Parathyroid adenoma (tissue), 2 donors: ENCODE data around the gene TPT1.
"Not testable (repeated sequence)": the region's sequence is repeated elsewhere in the genome, so short reads cannot be mapped to it uniquely, and the experiment has no call there.

ENCODE experiments used
- H2AFZ ChIP-seq: fragments of 300-600 bp; sonication (generic); one replicate; pipeline ENCODE4 v1.7.0; 2017; ENCODE audit warnings: antibody characterized with exemption, mild to moderate bottlenecking
- H3K27ac ChIP-seq: fragments of 300-600 bp; sonication (generic); one replicate; pipeline ENCODE4 v1.7.0; 2017
- H3K27me3 ChIP-seq: fragments of 300-600 bp; sonication (generic); one replicate; pipeline ENCODE4 v1.7.0; 2017; ENCODE audit warnings: low read length; ENCODE audit not compliant: control insufficient read depth, insufficient read depth
- H3K36me3 ChIP-seq: fragments of 300-600 bp; sonication (generic); one replicate; pipeline ENCODE4 v1.7.0; 2017; ENCODE audit warnings: low read length; ENCODE audit not compliant: control insufficient read depth, insufficient read depth
- H3K4me1 ChIP-seq: fragments of 300-600 bp; sonication (generic); one replicate; pipeline ENCODE4 v1.7.0; 2017; ENCODE audit warnings: control low read depth
- H3K4me2 ChIP-seq: fragments of 300-600 bp; sonication (generic); one replicate; pipeline ENCODE4 v1.7.0; 2017; ENCODE audit warnings: low read length
- H3K4me3 ChIP-seq: fragments of 300-600 bp; sonication (generic); one replicate; pipeline ENCODE4 v1.7.0; 2017; ENCODE audit warnings: low read depth, low read length
- H3K79me2 ChIP-seq: fragments of 300-600 bp; sonication (generic); one replicate; pipeline ENCODE4 v1.7.0; 2017; ENCODE audit warnings: control low read depth
- H3K9ac ChIP-seq: fragments of 300-600 bp; sonication (generic); one replicate; pipeline ENCODE4 v1.7.0; 2017; ENCODE audit warnings: mild to moderate bottlenecking
- H3K9me3 ChIP-seq: fragments of 300-600 bp; sonication (generic); one replicate; pipeline ENCODE4 v1.7.0; 2017; ENCODE audit warnings: low read length; ENCODE audit not compliant: control insufficient read depth
- TF ChIP-seq, protein P1 (sequence below): fragments of 300-600 bp; sonication (generic); IDR thresholded peaks from one replicate; pipeline ENCODE4 v1.7.0; 2017; ENCODE audit warnings: antibody characterized with exemption, mild to moderate bottlenecking
- donor health status: primary hyperparathyroidism.

The TPT1 gene

DNA sequence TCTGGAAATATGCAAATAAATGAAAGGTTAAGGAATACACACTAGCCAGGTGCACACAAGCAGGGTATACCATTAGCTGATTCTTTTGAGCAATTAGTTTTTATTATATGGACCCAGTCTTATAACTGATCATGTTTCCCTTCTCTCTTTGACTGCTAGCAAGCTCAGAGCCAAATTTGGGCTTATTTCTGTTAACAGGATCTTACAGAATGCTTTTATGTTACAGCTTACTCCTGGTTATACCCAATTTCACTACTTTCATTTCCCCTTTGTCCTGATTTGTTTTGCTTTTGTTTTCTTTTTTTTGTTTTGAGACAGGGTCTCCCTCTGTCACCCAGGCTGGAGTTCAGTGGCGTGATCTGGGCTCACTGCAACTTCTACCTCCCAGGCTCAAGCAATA lies 12.9 kb upstream of the TPT1 start:
- Histone ChIP-seq H3K4me2 (no peak overlapping the region), H3K4me3 (no peak overlapping the region), H3K79me2 (no peaks in the 10 kb centered on the region), H3K4me1 (no peaks in the 10 kb centered on the region), H3K9ac (no peak overlapping the region), H3K36me3 (no peaks in the 10 kb centered on the region), H3K9me3 (no peaks in the 10 kb centered on the region), H3K27ac (no peak overlapping the region), H2AFZ (no peak overlapping the region), H3K27me3 (no peaks in the 10 kb centered on the region)
- TF ChIP-seq, protein P1, sequence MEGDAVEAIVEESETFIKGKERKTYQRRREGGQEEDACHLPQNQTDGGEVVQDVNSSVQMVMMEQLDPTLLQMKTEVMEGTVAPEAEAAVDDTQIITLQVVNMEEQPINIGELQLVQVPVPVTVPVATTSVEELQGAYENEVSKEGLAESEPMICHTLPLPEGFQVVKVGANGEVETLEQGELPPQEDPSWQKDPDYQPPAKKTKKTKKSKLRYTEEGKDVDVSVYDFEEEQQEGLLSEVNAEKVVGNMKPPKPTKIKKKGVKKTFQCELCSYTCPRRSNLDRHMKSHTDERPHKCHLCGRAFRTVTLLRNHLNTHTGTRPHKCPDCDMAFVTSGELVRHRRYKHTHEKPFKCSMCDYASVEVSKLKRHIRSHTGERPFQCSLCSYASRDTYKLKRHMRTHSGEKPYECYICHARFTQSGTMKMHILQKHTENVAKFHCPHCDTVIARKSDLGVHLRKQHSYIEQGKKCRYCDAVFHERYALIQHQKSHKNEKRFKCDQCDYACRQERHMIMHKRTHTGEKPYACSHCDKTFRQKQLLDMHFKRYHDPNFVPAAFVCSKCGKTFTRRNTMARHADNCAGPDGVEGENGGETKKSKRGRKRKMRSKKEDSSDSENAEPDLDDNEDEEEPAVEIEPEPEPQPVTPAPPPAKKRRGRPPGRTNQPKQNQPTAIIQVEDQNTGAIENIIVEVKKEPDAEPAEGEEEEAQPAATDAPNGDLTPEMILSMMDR: no peak

DNA sequence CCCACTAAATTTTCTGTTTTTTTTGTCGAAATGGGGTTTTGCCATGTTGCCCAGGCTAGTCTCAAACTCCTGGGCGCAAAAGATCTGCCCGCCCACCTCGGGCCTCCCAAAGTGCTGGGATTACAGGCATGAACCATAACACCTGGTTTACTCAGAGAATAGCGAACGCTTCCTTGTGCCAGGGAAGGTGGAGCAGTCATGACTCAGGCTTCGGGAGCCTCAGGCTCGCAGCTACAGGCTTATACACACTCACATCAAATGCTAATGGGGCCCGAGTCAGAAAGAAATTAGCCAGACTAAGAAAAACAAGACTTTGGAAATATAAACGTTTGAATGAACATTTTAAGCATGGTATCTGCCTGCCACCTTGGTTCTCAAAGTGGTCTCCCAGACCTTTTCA lies 11.0 kb upstream of the TPT1 start:
- Histone ChIP-seq H3K27me3 (no peaks in the 10 kb centered on the region), H3K4me3 (no peak overlapping the region), H3K4me1 (no peaks in the 10 kb centered on the region), H3K9me3 (no peaks in the 10 kb centered on the region), H3K4me2 (no peak overlapping the region), H3K27ac (no peak overlapping the region), H2AFZ (no peak overlapping the region), H3K9ac (no peak overlapping the region), H3K36me3 (no peaks in the 10 kb centered on the region), H3K79me2 (no peaks in the 10 kb centered on the region)
- TF ChIP-seq, protein P1: no peak

DNA sequence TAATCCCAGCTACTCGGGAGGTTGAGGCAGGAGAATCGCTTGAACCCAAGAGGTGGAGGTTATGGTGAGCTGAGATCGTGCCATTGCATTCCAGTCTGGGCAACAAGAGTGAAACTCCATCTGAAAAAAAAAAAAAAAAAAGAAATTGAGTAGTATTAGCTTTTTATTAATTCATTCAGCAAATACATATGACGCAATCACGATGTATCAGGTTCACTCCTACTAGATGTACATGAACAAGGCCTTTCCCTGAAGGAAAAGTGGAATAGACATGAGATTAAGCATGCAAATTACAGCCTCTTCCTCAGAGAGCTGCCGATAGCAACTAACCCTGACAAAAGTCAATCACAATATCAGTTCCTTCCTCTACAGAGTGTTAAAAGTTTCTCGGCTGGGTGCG lies 9.2 kb upstream of the TPT1 start:
- no peak overlapping the region for H3K9ac ChIP-seq
- no peak overlapping the region for H3K4me3 ChIP-seq
- H3K4me2 ChIP-seq: no peak overlapping the region
- no peaks in the 10 kb centered on the region for H3K36me3 ChIP-seq
- TF ChIP-seq, protein P1: no peak
- no peak overlapping the region for H2AFZ ChIP-seq
- no peaks in the 10 kb centered on the region for H3K79me2 ChIP-seq
- H3K27me3 ChIP-seq: no peaks in the 10 kb centered on the region
- H3K4me1 ChIP-seq: no peaks in the 10 kb centered on the region
- no peaks in the 10 kb centered on the region for H3K9me3 ChIP-seq
- no peak overlapping the region for H3K27ac ChIP-seq

DNA sequence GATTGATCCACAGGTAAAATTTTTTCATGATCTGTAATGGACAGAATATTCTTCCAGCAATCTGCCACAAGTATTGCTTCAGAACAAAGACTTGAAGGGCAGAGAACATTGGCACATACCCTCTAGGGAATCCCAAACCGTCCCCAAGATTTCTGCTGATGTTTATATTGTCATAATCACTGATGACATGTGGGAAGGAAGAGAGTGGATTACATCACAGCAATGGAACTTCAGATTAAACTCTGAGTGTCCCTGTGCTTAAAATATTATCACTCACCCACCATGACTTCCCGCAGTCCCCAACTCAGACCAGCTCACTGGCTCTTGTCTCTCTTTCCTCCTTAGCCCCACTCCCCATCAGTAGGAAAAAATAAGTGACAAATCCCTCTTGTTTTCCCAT lies 8.5 kb upstream of the TPT1 start:
- TF ChIP-seq, protein P1: no peak
- H3K9me3 ChIP-seq: no peaks in the 10 kb centered on the region
- H2AFZ ChIP-seq: no peak overlapping the region
- H3K27ac ChIP-seq: no peak overlapping the region
- no peaks in the 10 kb centered on the region for H3K4me1 ChIP-seq
- no peaks in the 10 kb centered on the region for H3K79me2 ChIP-seq
- H3K9ac ChIP-seq: no peak overlapping the region
- no peak overlapping the region for H3K4me2 ChIP-seq
- no peaks in the 10 kb centered on the region for H3K27me3 ChIP-seq
- H3K4me3 ChIP-seq: no peak overlapping the region
- no peaks in the 10 kb centered on the region for H3K36me3 ChIP-seq

DNA sequence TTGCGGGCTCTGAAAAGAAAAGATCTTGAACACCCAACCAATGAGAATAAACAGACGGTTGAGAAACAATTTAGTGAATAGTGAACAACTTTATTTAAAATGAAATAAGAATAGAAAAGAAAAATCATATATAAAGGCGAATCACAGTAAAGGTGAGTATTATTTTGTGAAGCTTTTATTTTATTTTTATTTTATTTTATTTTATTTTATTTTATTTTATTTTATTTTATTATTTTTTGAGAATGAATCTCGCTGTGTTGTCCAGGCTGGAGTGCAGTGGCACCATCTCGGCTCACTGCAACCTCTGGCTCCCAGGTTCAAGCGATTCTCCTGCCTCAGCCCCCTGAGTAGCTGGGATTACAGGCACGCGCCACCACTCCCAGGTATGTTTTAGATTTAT lies 3.1 kb upstream of the TPT1 start:
- not testable (repeated sequence) for H3K27me3 ChIP-seq, H3K27ac ChIP-seq, H2AFZ ChIP-seq, H3K9ac ChIP-seq, H3K79me2 ChIP-seq, H3K4me2 ChIP-seq, H3K4me1 ChIP-seq, H3K36me3 ChIP-seq, H3K4me3 ChIP-seq, H3K9me3 ChIP-seq

DNA sequence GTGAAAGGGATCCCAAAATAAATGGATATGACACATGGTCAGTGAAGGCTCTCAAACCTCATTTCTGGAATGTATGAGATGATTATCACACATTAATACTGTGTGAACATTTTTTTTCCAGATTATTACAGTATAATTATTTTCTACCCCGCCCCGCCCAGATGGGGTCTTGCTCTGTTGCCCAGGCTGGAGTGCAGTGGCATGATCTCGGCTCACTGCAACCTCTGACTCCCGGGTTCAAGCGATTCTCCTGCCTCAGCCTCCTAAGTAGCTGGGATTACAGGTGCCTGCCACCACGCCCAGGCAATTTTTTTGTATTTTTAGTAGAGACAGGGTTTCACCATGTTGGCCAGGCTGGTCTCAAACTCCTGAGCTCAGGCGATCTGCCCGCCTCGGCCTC lies 2.1 kb upstream of the TPT1 start:
- not testable (repeated sequence) for H3K4me2 ChIP-seq, H3K4me1 ChIP-seq, H3K36me3 ChIP-seq, H3K79me2 ChIP-seq, H2AFZ ChIP-seq, H3K4me3 ChIP-seq, H3K9ac ChIP-seq, H3K9me3 ChIP-seq, H3K27me3 ChIP-seq, H3K27ac ChIP-seq

DNA sequence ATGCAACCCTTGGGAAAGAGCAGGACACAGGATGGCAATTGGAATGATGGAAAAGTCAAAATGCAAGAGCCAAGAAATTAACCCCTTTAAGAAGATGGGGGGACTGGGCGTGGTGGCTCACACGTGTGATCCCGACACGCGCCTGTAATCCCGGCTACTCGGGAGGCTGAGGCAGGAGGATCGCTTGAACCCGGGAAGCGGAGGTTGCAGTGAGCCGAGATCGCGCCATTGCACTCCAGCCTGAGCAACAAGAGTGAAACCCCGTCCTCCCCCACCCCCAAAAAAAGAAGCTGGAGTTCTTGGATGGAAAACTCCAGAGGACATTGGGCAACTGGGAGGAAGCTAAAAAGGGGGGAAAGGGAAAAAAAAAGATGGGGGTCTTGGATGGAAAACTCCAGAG lies 1.7 kb upstream of the TPT1 start:
- H2AFZ ChIP-seq, H3K9ac ChIP-seq, H3K4me1 ChIP-seq, H3K27me3 ChIP-seq, H3K9me3 ChIP-seq, H3K27ac ChIP-seq, H3K79me2 ChIP-seq, H3K36me3 ChIP-seq, H3K4me2 ChIP-seq, H3K4me3 ChIP-seq: not testable (repeated sequence)
